Astrocyte (in vitro differentiated cells and primary cell): ENCODE results near the gene SLC6A1.

Source experiments
- EZH2 ChIP-seq: IDR thresholded peaks from 2 replicates; pipeline ENCODE4 v1.6.1; 2012; ENCODE audit warnings: mild to moderate bottlenecking, low read length, inconsistent platforms; ENCODE audit not compliant: insufficient read depth
- TF ChIP-seq, protein P1 (sequence below): IDR thresholded peaks from 2 replicates; pipeline ENCODE4 v1.5.1; 2011; ENCODE audit warnings: low read depth, mild to moderate bottlenecking, inconsistent platforms, low read length, moderate library complexity; ENCODE audit not compliant: insufficient read depth

DNA sequence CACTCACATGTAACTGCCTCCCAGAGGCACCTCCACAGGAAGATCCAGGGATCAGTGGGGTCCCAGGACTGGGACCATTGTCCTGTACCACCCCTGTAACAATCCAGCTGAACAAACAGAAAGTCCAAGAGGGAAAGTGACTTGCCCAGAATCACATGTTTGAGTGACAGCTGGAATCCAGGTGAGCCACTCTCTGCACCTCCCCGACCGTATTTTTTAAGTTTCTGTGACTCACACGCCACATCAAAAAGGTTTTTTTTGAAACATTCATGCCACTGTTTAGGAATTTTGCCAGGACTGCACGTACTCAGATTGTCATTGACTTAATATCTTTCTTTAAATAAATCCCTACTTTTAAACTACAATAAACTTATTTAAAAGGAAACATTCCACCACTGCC lies 9.8 kb upstream of the SLC6A1 start:
- TF ChIP-seq, protein P1, sequence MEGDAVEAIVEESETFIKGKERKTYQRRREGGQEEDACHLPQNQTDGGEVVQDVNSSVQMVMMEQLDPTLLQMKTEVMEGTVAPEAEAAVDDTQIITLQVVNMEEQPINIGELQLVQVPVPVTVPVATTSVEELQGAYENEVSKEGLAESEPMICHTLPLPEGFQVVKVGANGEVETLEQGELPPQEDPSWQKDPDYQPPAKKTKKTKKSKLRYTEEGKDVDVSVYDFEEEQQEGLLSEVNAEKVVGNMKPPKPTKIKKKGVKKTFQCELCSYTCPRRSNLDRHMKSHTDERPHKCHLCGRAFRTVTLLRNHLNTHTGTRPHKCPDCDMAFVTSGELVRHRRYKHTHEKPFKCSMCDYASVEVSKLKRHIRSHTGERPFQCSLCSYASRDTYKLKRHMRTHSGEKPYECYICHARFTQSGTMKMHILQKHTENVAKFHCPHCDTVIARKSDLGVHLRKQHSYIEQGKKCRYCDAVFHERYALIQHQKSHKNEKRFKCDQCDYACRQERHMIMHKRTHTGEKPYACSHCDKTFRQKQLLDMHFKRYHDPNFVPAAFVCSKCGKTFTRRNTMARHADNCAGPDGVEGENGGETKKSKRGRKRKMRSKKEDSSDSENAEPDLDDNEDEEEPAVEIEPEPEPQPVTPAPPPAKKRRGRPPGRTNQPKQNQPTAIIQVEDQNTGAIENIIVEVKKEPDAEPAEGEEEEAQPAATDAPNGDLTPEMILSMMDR: no peak
- TF ChIP-seq EZH2: no peak
